Measurements from ENCODE around the gene PRSS50.

DNA sequence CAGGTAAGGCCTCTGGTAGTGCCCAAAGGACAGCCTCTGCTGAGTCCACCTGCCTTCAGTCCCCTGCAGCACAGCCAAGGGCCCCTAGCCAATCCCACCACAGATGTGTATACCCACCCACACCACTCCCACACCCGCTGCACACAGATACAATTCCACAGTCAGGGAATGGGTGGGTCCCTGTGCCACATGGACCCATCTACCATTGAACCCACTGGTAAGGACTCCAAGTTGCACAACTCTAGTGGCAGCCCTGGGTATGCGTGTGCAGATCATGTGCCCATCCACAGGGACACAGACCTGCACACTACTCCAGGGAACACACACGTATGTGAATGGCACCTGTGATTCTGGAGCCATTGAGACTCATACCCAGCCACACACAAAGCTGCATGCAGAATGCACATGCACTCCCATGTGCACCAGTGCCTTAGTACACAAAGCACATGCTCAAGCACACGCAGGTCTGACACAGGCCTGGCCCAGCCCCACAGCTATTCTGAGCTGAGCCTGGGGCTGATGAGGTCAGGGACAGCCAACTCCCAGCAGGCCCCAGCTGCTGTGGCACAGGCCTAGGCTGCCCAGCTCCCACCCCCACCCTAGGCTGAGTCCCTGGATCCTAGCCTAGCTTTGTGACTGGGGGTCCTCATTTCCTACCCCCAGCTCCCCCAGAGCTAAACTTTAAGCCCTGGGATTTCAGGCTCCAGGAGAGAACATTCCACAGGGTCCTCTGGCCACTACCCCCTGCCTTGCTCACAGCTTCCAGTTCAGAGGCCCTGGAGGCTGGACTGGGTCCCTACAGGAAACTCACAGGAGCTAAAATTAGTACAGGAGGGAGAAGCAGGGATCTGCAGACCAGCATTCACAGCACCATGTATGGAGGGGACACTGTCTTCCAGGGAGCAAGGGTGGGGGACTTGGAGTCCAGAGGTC, 21.4 kb downstream of the PRSS50 start:
- TF ChIP-seq RAD21 (IDR thresholded peaks at IDR 0.05; ENCODE audit: low read depth) (no peak), YY1 (IDR thresholded peaks at IDR 0.05; ENCODE audit: low read depth) (no peak), EP300 (IDR thresholded peaks at IDR 0.05; ENCODE audit: borderline replicate concordance) (no peak), ZBTB7A (IDR thresholded peaks at IDR 0.05; ENCODE audit: low read depth) (no peak)
- TF ChIP-seq, protein P1, sequence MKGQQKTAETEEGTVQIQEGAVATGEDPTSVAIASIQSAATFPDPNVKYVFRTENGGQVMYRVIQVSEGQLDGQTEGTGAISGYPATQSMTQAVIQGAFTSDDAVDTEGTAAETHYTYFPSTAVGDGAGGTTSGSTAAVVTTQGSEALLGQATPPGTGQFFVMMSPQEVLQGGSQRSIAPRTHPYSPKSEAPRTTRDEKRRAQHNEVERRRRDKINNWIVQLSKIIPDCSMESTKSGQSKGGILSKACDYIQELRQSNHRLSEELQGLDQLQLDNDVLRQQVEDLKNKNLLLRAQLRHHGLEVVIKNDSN (IDR thresholded peaks at IDR 0.05), result no peak

Measured in Ishikawa (cell line).